GM12874 (cell line): ENCODE data around the gene TP63.

Experiments
- TF ChIP-seq, protein P1 (sequence below): IDR thresholded peaks from 2 replicates; pipeline ENCODE4 v1.5.1; 2011; ENCODE audit warnings: low read depth, mild to moderate bottlenecking, control low read depth, low read length, moderate library complexity; ENCODE audit not compliant: insufficient read depth

Gene TP63

DNA sequence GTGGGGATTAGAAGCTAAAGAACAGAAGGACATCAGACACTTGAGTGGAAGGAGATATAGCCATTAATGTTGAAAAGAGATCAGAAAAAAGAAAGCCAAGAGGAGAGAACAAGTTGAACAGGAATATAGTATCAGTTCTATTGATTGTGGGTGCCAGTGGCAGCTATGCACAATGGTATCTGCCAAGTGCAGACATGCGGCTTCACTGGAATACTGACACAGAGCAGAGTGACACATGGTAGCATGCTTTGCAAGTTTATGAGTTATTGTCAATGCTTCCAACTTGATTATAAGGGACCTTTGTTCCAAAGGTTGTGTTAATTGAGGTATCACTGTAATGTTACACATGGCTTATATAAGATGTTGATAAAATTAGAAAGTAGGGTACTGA, 42.0 kb upstream of the TP63 start:
- TF ChIP-seq, protein P1, sequence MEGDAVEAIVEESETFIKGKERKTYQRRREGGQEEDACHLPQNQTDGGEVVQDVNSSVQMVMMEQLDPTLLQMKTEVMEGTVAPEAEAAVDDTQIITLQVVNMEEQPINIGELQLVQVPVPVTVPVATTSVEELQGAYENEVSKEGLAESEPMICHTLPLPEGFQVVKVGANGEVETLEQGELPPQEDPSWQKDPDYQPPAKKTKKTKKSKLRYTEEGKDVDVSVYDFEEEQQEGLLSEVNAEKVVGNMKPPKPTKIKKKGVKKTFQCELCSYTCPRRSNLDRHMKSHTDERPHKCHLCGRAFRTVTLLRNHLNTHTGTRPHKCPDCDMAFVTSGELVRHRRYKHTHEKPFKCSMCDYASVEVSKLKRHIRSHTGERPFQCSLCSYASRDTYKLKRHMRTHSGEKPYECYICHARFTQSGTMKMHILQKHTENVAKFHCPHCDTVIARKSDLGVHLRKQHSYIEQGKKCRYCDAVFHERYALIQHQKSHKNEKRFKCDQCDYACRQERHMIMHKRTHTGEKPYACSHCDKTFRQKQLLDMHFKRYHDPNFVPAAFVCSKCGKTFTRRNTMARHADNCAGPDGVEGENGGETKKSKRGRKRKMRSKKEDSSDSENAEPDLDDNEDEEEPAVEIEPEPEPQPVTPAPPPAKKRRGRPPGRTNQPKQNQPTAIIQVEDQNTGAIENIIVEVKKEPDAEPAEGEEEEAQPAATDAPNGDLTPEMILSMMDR = no peak

- TF ChIP-seq, protein P1 = no peak
Observed at GRCh38 chr3:189590223-189590622, 41.0 kb upstream of the TP63 start.

DNA sequence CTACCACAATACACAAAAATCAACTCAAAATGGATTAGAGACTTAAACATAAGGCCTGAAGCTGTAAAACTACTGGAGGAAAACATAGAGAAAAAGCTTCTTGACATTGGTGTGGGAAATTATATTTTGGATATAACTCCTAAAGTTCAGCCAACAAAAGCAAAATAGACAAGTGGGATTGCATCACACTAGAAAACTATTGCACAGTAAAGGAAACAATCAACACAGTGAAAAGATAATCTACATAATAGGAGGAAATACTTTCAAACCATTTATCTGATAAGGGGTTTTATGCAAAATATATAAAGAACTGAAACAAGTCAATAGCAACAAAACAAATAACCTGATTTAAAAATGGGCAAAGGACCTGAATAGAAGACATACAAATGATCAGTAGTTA, 37.6 kb upstream of the TP63 start:
- TF ChIP-seq, protein P1 = no peak

GRCh38 chr3:189597918-189598317, 33.3 kb upstream of the TP63 start:
- TF ChIP-seq, protein P1 = no peak

DNA sequence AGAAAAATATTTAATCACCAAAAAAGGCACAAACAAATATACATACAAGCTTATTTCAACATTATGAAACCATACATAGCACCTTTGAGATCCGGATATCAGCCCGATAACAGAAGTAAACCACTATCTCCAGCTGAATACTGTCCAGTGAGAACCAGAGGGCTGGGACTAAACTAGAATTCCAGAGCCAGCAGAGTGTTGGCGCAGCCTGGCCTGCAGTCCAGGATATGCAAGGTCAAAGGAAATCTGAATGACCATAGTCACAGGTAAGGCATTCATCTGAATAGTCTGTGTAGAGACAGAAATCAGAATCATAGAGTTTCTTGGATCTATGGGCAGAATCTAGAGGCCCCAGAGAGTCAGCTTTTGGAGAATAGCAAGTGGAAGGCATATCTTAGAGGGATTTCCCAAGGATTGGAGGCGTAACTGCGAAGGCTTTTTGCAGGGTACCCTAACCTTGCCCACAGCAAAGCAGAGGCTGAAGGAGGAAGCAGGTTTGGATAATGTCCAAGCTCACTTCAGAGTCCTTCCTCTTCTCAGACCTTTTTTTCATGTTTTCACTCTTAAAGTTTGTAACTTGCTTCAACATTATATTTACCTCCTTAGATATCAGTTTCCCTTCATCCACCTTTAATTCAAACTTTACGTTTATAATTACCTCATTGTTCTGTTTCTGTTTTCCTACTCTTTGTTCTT, 32.5 kb upstream of the TP63 start:
- TF ChIP-seq, protein P1 = no peak

- TF ChIP-seq, protein P1 = no peak
Observed at GRCh38 chr3:189602471-189602870, 28.7 kb upstream of the TP63 start.

- TF ChIP-seq, protein P1 = no peak
Observed at GRCh38 chr3:189605717-189606116, 25.5 kb upstream of the TP63 start.

GRCh38 chr3:189606774-189607173, 24.4 kb upstream of the TP63 start:
- TF ChIP-seq, protein P1 = no peak
